Spinal cord (tissue), 10 donors: ENCODE data around the gene GORASP1. TPM values are rescaled to one million over a fixed set of nuclear protein-coding genes. Genes with fewer than 3 reads are reported as not detected.
A peak's percentile ranks its signal among the peaks of the same experiment; 100 is the strongest.

ENCODE experiments used
- DNase-seq, 6 donors: peaks; one replicate each; pipeline versions ENCODE4 v3.0.0 to v3.0.0-alpha.2; 2013 to 2015; ENCODE audit warnings: low spot score in 6 of 6, low read depth in 4 of 6
- H3K27ac ChIP-seq: one replicate; pipeline ENCODE4 v1.5.1; 2013; ENCODE audit warnings: low read depth, low read length, control low read depth
- H3K27me3 ChIP-seq: one replicate; pipeline ENCODE4 v1.6.1; 2013; ENCODE audit warnings: low read length; ENCODE audit not compliant: control insufficient read depth, insufficient read depth
- H3K36me3 ChIP-seq: one replicate; pipeline ENCODE4 v1.6.1; 2013; ENCODE audit warnings: low read length; ENCODE audit not compliant: control insufficient read depth, insufficient read depth
- H3K4me1 ChIP-seq: one replicate; pipeline ENCODE4 v1.6.1; 2013; ENCODE audit warnings: low read length; ENCODE audit not compliant: control insufficient read depth, insufficient read depth
- H3K4me3 ChIP-seq: one replicate; pipeline ENCODE4 v1.5.1; 2013; ENCODE audit warnings: low read depth, low read length, control low read depth
- H3K9me3 ChIP-seq: one replicate; pipeline ENCODE4 v1.6.1; 2013; ENCODE audit warnings: low read length; ENCODE audit not compliant: control insufficient read depth, insufficient read depth
- WGBS: methylation state at CpG from one replicate; pipeline ENCODE4 v1.1.5; 2013; ENCODE audit warnings: missing lambda C conversion rate; ENCODE audit not compliant: insufficient coverage; 5-methylcytosine and 5-hydroxymethylcytosine counted together
- polyA plus RNA-seq, 2 donors: library from polyadenylated mRNA; unstranded; fragments of 120-200 nt; gene quantifications; one replicate each; pipeline ENCODE4 v1.2.1, GENCODE V29; 2013; ENCODE audit not compliant: insufficient read length in 2 of 2
- total RNA-seq, 2 donors: library from RNA; depleted of rRNA in 1 of 2; stranded (reverse); fragments of 120-200 nt in 1 of 2; fragments of >200 nt in 1 of 2; gene quantifications; one replicate each; pipeline versions ENCODE4 v1.2.3 to v1.2.4, GENCODE V29; 2013 to 2014
- donor health status: healthy.

The GORASP1 gene
- total and polyA plus RNA-seq, 4 donors: 41.7 to 116 (median 86.9) TPM

DNA sequence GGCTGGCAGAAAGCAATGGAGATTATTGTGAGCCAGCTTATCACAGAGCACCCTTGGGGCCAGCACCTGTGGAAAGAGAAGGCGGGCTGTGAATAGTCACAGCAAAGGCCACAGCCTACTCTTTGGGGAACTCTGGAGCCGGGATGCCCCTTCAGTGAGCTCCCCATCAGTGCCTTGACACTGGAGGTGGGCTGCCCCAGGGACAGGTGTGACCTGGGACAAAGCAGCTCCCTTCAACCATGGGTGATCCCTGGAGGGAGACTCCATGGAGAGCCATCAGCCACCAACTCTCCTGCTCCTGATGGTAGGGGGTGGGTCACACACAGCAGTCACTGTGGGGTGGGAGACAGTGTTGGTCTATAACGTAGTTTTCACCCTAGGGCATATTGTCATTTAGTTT, 5.9 kb upstream of the GORASP1 start:
- 91% methylated on average over 2 of the region's 3 CpGs for WGBS
- Histone ChIP-seq H3K36me3 (peaks cover 34% of the 10 kb centered on the region), H3K27me3 (no peaks in the 10 kb centered on the region), H3K27ac (no peak overlapping the region), H3K9me3 (no peaks in the 10 kb centered on the region), H3K4me3 (no peak overlapping the region), H3K4me1 (peaks cover under 1% of the 10 kb centered on the region)
- DNase-seq: no peak

GRCh38 chr3:39112535-39112934, 5.1 kb upstream of the GORASP1 start:
- no peak overlapping the region for H3K4me3 ChIP-seq
- H3K27ac ChIP-seq: no peak overlapping the region
- H3K36me3 ChIP-seq: peaks cover 29% of the 10 kb centered on the region
- no peaks in the 10 kb centered on the region for H3K9me3 ChIP-seq
- H3K27me3 ChIP-seq: no peaks in the 10 kb centered on the region
- WGBS: 100% methylated on average over 2 of the region's 2 CpGs
- H3K4me1 ChIP-seq: peaks cover 7% of the 10 kb centered on the region
- DNase-seq: no peak

- WGBS: 82% methylated on average over 3 of the region's 3 CpGs
- DNase-seq: no peak
- Histone ChIP-seq H3K27me3 (no peaks in the 10 kb centered on the region), H3K36me3 (peaks cover 27% of the 10 kb centered on the region), H3K4me3 (no peak overlapping the region), H3K27ac (no peak overlapping the region), H3K9me3 (no peaks in the 10 kb centered on the region), H3K4me1 (peaks cover 7% of the 10 kb centered on the region)
These were observed 4.7 kb upstream of the GORASP1 start for GRCh38 chr3:39112113-39112512.

DNA sequence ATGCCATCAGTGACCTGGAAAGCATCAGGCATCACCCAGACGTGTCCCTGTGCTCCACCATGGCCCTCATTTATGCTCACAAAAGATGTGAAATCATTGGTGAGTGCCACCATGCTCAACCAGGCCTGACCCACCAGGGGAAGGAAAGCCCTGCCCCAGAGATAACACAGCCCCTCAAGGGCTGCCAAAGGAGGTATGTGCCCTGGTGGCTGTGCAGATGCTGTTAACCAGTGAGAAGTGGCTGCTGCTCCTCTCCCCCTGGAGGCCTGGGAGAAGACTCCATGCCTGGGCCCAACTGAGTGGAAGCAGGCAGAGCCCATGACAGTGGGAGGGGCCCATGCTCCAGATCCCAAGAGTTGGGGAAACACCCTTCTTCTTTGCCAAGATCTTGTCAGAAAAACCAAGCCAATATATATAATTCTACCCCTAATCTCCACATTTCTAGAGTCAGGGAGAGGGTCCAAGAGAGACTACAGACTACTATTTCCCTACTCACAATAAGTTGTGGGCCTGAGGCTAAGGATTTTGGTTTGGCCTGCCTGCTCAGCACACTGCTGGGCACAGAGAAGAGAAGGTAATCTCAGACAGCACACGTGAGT, 2.7 kb upstream of the GORASP1 start:
- peaks cover 24% of the 10 kb centered on the region for H3K36me3 ChIP-seq
- H3K27me3 ChIP-seq: no peaks in the 10 kb centered on the region
- DNase-seq: no peak
- no peak overlapping the region for H3K4me3 ChIP-seq
- peaks cover 22% of the 10 kb centered on the region for H3K4me1 ChIP-seq
- 86% methylated on average over 2 of the region's 2 CpGs for WGBS
- H3K9me3 ChIP-seq: no peaks in the 10 kb centered on the region
- H3K27ac ChIP-seq: no peak overlapping the region

GRCh38 chr3:39109086-39109485, 1.7 kb upstream of the GORASP1 start:
- Histone ChIP-seq H3K4me1 (peaks cover 33% of the 10 kb centered on the region), H3K27ac (no peak overlapping the region), H3K27me3 (no peaks in the 10 kb centered on the region), H3K4me3 (no peak overlapping the region), H3K9me3 (no peaks in the 10 kb centered on the region), H3K36me3 (peaks cover 35% of the 10 kb centered on the region)
- DNase-seq: no peak
- WGBS: 97% methylated on average over 5 of the region's 5 CpGs

- 18% methylated on average over 2 of the region's 2 CpGs for WGBS
- no peaks in the 10 kb centered on the region for H3K9me3 ChIP-seq
- no peaks in the 10 kb centered on the region for H3K27me3 ChIP-seq
- H3K4me1 ChIP-seq: peaks cover 41% of the 10 kb centered on the region
- H3K36me3 ChIP-seq: peaks cover 43% of the 10 kb centered on the region
- DNase-seq: no peak
- peak overlapping the region; percentile 86 for H3K4me3 ChIP-seq
- peak overlapping the region; percentile 95 for H3K27ac ChIP-seq
These were observed 828 bp upstream of the GORASP1 start for GRCh38 chr3:39108200-39108710.

DNA sequence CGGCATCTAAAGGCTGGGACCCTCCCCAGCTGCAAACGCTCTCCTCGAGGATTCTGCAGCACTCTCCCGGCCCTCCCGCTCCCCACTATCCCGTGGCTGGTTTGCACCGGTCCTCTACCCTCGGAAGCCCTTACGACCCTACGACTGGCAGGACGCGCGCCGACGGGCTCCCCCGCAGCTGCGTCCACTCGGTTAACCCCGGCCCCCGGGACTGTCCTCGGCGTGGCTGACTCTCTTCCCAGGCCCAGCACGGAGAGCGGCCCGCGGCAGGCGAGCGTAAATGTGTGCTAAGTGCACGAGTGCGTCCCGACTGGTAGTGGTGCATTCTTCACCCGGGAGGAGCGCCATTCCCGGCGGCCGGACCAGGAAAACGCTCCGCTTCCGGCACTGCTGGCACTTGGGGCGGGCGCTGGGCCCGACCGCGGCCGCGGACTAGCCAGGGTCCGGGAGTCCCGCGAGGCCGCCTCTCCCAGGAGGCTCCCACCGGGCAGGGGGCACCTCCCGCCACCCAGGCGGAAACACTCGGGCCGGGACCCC, 508 bp downstream of the GORASP1 start:
- Histone ChIP-seq H3K36me3 (peaks cover 47% of the 10 kb centered on the region), H3K9me3 (no peaks in the 10 kb centered on the region), H3K27me3 (no peaks in the 10 kb centered on the region), H3K4me3 (peak overlapping the region; percentile 86), H3K4me1 (peaks cover 51% of the 10 kb centered on the region), H3K27ac (peak overlapping the region; percentile 86)
- 0% methylated on average over 55 of the region's 55 CpGs for WGBS
- peak in 2 of 6 donors; percentile 66 to 77 for DNase-seq

- peaks cover 51% of the 10 kb centered on the region for H3K4me1 ChIP-seq
- WGBS: 4% methylated on average over 13 of the region's 16 CpGs
- H3K36me3 ChIP-seq: peaks cover 43% of the 10 kb centered on the region
- no peaks in the 10 kb centered on the region for H3K27me3 ChIP-seq
- peak overlapping the region; percentile 86 for H3K27ac ChIP-seq
- no peaks in the 10 kb centered on the region for H3K9me3 ChIP-seq
- DNase-seq: peak in 2 of 6 donors; percentile 38
- peak overlapping the region; percentile 86 for H3K4me3 ChIP-seq
These were observed 1.1 kb downstream of the GORASP1 start for GRCh38 chr3:39106281-39106811.

DNA sequence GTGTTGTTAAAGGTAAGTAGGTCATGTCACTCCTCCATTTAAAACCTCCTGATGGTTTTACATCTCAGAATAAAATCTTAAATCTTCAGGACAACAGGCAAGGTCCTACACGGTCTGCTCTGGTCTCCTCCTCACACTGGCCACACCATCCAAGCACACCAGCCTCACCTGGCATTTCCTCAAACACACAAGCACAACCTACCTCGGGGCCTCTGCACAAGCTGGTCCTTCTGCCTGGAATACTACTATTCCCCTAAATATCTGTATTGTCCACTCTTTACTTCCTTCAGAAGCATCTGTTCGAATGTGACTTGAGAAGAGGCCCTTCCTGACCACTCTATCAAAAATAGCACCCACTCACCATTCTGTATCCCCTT, 1.8 kb downstream of the GORASP1 start:
- H3K27ac ChIP-seq: no peak overlapping the region
- peaks cover 45% of the 10 kb centered on the region for H3K36me3 ChIP-seq
- WGBS: 77% methylated on average over 3 of the region's 3 CpGs
- H3K4me1 ChIP-seq: peaks cover 57% of the 10 kb centered on the region
- H3K4me3 ChIP-seq: peak overlapping the region; percentile 86
- H3K27me3 ChIP-seq: no peaks in the 10 kb centered on the region
- DNase-seq: no peak
- no peaks in the 10 kb centered on the region for H3K9me3 ChIP-seq
